Inflammatory macrophage treated with lipopolysaccharide for 4 hours (primary cell): Measurements from ENCODE around the gene GLRX.

Source experiments
- DNase-seq: peaks from one replicate; pipeline ENCODE4 v3.0.0-alpha.2; 2020

Gene GLRX, protein sequence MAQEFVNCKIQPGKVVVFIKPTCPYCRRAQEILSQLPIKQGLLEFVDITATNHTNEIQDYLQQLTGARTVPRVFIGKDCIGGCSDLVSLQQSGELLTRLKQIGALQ

DNA sequence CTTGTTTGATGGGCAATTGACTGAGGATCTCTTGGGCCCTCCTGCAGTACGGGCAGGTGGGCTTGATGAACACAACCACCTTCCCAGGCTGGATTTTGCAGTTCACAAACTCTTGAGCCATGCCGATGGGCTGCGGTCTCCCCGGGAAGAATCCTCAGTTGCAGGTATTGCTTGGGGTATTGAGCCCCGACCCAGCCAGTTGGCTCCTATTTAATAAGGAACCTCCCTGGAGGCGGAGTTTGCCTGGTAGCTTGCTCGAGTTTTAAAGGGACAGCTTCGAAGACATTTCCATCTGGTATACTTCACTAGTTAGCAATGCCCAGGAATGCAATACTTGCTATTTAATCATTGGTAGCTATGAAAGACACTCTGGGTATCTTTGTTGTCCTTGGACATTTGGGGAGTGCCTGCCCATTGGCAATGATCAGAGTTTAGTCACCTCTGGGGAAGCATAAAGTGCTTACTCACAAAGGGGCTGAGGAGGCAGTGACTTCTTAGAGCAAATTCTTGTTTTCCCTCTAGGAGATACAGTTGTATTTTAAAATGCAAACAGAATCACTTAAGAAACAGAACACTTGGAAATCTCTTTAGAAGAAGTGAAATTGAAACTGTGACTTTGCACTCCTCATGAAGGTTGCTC, at the start of gene GLRX:
TSS of gene GLRX (minus strand) at position 185 of the 640 bp plus-strand sequence. CDS start at position 121, 64 bp downstream.
- peak; percentile 81 for DNase-seq

DNA sequence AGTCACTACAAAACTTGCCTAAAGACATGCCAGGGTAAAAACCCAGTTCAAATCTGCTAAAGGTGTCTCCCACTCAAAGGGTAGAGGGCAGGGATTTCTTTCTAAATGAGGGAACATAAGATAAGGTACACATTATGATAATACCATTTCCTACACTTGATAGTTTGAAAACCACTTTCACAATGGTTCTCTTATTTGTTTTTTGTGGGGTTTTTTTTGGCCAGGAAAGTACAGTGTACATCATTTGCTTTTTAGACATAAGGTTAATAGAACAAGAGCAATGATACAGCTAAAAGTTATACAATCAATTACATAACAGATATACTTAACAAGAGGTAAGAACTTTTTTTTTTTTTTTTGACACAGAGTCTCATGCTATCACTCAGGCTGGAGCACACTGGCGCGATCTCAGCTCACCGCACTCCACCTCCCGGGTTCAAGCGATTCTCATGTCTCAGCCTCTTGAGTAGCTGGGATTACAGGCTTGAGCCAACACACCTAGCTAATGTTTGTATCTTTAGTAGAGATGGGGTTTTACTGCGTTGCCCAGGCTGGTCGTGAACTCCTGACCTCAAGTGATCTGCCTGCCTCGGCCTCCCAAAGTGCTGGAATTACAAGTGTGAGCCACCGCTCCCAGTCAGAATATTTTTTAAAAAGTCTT, 48.8 kb upstream of the GLRX start:
- peak; percentile 37 for DNase-seq

DNA sequence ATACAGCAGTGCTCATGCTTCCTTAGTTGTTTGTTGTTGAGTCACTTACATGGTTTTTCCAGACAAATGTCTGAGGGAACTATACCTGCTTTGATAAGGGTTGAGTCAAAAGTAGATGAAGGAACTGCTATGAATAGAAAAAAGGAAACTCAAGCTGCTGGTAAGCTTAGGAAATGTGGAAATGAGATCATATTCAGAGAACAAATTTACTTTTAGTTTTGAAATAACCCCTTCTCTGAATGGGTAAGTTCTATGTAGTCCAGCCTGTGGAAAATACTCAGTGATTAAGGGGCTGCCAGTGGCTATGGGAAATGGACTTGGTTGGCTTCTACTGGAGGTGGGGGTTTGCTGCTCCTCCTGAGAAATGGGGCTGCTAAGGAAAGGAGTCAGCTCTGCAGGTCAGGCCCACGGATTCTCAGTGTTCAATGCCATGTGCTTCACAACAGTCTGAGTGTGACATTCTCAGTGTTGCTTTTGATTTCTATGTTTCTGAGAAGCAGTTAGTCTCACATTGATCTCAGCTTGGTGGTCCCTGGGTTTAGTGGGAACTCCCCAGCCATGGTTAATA, 47.7 kb upstream of the GLRX start:
- DNase-seq: peak; percentile 95

DNA sequence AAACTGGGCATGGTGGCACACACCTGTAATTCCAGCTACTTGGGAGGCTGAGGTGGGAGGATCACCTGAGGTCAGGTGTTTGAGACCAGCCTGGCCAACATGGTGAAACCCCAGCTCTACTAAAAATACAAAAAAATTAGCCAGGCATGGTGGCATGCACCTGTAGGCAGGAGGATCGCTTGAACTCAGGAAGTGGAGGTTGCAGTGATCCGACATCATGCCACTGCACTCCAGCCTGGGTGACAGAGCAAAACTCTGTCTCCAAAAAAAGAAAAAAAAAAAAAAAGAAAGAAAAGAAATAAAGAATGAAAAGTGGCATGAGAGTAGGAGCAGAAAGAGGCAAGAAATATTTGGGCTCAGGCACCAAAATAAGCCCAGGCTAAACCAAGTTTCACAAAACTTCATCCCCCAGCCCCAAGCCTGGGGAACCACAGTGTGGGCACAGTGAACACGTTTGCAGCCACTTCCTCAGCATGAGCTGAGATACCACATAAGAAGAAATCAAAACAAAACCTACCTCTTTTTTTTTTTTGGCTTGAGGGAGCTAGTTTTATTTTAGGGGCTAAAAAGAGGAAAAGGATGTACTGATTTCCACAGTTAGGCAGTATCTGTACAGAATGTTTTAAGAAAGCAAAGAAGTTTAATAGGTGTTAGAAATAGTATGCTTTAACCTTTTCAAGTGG, 46.8 kb upstream of the GLRX start:
- peak; percentile 71 for DNase-seq

DNA sequence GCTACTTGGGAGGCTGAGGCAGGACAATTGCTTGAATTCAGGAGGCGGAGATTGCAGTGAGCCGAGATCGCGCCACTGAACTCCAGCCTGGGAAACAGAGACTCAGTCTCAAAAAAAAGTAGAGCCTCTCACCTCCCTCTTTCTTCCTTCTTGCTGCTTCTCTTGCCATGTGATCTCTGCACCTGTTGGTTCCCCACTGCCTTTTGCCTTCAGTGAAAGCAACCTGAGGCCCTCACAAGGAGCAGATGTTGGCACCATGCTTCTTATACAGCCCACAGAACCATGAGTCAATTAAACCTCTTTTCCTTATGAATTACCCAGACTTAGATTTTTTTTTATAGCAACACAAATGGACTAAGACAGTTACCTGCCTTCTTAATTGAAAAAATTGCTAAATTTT, 45.6 kb upstream of the GLRX start:
- no peak for DNase-seq

DNA sequence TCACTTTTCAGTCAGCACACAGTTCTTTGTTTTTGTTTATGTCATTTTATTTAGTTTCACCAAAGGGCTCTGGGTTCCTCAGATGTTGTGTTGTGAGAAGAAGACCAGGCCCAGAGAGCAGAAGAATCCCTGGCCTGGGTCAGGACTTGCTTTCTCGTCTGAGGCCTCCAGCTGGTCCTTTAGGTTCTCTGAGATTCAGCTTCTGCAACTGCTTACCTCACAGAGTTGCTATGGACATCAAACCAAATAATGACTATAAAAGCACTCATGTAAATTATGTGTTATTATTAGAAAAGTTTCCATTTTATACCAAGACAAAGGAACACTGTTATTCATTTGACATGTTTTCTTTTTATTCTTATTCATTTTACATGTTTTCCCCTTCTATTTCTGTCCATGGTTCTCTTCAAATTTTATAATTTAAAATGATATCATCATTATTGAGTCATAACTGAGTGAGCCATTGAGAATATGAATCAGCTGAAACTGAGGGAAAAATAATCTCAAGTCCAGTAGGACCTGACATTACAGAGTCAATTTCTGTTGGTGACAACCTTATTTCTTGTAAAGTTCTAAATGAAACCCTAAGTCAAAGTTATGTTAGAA, 44.0 kb upstream of the GLRX start:
- peak; percentile 77 for DNase-seq

DNA sequence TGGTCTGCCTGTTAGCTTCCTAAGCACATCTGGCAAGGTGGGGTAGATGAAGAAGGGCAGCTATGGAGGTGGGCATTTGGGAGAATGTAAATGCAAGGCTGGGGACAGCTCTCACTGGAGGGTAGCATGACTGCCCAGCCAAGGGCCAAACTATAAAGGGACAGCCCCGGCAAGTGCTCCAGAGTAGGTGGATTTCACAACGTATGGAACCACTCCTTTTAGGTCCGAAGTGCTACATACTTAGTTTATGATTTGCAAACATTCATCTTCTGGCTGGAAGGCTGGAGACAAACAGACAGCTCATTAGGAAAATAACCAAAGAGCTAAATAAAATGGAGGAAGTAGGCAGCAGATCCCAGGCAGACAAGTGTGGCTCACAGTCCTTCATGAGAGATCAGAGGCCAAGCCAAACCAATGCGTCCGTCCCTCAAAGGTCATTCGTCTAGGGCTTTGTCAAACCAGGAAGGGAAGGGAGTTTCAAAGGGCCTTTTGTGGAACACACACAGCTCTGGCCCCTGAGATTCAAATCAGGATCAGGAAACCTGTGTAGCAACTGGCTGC, 42.5 kb upstream of the GLRX start:
- DNase-seq: peak; percentile 72

DNA sequence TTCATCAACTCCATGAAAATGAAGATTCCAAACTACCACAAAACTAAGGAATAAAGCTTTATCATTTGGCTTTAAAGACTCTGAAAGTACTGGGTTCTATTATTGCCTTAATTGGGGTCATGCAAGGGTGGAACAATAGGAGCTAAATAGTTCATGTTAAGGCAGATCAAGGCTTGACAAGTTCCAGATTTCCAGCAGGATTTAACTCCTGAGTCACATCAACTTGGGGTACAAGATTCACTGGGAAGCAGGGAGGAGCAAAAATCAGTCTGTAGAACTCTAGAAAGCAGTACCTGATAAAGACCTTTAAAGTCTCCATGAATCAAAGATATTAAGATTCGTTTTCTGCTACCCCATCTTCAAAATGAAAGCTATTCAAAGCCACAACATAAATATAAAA, 41.9 kb upstream of the GLRX start:
- DNase-seq: no peak

DNA sequence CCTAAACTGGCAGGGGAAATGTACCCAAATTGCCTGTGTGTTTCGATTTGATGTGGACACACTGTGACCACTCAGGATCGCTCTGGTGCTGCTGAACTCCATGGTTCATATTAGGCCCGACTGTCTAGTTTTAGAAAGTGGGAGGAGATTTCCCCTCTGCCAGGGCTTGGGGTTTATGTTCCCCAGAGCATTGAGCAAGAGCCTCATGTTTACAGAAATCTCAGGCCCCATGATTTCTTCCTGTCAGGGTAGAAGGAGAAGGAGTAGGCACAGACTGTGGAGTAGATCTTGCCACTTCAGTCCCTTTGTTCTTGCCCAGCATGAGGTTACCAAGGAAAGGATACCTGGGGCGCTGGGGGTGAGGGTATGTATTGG, 40.8 kb upstream of the GLRX start:
- peak; percentile 88 for DNase-seq

DNA sequence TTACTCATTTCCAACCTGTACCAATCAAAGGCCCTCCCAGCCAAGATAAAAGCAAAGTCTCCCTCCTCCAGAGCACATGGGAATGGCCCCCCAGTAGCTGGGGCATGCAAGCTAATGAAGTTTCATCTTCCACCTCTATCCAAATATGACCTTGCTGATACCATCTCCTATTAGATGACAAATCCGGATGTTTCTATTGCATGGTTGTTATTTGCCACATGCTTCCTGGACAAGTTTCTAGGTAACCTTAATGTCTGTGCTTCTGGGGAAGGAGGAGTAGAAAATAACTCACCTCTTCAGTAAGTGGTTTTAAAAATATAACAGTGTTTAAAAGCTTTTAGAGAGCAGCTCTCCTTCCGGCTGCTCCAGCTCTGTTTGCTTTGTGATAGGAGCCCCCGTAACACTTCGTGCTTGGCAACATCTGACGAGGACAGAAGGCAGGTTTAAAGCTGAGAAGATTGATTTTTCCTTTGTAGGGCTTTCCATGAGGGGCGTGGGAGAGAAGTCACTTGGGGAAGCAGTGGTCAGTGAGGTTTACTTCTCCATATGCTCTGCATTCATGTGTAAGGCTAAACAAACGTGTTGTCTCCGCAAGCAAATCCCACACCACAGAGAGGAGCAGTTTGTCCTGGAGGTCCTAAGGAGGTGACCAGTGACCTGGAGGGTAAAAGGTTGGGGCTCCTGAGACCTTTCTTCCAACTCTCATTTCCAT, 40.3 kb upstream of the GLRX start:
- peak; percentile 73 for DNase-seq

DNA sequence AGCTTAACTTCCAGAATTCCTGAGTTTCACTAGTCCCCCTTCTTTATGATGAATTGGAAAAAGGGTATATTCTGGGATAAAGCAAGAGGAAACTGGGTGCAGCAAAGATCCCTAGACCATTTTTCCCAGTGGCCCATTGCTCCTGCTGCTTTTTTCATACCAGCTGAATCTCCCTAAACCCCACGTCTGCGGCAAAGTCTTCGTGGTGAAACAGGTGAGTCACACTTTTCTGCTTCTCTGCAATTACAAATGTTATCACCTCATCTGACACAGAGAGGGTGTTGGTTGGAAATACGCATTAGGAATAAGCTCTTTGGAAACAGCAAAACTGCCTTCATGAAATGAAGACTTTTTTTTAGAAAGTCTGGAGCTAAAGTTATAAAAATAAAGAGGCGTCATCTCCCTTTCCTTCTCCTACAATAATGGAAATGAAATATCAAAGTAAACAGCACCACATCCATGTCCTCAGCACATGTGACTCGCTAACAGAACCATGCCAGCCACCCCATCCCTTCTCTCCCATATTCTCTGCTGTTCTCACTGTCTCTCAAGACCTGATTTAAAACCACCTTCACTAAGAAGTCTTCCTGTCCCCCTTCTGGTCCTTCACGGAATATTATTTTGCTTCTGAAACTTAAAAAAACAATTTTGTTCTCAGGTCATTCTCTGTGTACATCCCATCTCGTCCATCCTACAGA, 39.5 kb upstream of the GLRX start:
- peak; percentile 40 for DNase-seq

DNA sequence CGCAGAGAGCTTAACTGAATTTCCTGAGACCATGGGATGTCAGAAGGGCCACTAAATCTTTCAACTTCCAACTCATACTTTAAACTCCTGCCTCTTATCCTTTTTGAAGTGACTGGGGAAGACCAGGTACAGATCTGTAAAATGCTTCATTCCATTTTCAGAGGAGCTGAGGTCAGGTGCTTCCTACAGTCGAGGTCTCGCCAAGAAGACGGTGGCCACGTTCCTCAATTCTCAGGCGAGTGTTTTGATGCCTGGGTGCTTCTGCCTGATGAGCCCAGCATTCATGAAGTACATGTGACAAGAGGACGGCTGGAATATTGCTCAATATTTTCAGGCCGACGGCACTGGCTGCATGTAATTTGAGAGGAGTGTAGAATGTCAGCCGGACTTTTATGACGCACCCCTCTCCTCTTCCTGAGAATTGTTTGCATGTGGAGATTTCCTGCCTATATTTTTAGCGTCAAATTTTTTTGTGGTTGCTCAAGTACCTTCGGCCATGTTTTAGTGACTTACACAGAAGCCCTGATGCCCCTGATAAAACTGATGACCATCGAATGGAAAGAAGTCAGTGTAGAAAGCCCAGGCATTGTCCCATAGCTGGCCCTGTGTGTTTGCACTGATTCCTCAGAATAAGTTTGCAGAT, 38.8 kb upstream of the GLRX start:
- DNase-seq: peak; percentile 95

DNA sequence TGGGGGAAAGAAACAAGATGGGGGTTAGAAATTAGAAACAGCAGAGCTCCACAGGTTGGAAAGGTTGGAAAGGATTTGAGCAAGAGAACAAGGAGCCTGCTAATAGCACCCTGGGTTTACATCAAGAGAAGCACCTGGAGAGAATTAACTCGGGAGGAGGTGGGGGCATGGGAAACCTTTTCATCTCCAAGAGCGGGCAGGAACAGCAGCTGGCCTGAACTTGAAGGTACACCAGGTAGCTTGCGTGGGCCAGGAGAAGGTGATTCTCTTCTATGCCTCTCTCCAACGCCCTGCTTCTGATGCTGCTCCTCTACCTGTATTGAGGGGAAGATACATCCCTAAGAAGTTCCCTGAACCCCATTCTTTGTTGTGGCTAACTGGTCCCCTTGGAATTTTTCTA, 37.1 kb upstream of the GLRX start:
- DNase-seq: no peak

DNA sequence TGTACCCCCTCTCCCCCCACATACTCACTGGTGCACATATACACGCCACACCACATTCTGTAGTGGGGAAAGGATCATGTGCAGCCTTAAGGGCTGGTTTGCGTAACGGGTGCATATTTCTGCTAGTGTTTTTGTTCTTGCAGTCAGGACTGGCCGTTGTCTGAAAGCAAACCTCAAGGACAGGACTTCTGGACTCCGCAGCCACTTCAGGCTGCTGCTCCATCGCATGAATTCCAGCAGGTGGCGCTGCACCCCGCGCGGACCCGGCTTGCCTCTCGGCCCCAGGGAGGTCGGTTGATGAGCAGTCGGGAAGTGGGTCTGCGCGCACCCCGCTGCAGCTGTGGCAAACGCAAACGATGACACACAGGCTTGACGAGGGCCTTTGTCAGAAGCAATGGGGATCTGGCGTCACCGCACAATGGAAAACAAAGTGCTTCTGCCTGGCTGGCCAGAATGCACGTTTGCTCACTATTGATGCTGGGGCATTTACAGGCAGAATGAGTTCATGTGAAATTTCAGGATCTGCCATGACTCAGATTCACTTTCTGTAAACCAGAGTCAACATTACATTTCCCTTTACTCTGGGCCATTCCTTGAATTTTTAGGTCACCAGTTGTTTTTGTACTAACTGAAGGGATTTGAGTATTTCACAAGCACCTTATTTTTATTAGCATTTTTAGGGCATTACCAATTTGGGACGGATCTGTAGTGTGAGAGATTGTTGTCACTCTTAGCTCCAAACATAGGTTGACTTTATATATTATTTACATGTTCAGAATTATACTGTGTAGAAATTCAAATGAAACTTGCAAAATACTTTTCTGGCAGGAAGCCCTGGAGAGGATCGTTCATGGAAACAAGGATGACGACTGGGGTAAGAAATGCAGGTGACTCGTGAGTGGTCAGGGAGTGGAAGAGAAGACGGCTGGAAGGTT, 36.4 kb upstream of the GLRX start:
- peak; percentile 94 for DNase-seq

DNA sequence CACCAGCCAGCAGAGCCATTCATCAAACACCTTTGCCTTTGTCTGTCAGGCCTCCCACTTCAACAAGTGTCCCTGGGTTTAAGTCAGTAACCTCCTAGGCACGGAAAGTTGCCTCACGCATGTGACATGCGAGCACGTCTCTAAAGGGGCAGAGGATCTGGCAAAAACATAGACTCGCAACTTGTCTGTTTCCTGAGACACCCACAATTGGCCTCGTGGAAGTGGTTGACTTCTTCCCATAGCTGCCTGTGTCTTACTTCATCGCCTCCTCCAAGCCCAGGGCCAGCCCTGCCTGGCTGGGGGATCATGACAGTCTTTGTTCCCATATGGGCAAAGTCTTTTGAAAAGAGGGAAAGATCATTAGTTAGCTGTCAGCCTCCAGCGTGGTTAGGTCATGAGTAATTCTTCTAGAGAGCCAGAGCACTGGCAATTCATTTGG, 35.5 kb upstream of the GLRX start:
- peak; percentile 82 for DNase-seq

DNA sequence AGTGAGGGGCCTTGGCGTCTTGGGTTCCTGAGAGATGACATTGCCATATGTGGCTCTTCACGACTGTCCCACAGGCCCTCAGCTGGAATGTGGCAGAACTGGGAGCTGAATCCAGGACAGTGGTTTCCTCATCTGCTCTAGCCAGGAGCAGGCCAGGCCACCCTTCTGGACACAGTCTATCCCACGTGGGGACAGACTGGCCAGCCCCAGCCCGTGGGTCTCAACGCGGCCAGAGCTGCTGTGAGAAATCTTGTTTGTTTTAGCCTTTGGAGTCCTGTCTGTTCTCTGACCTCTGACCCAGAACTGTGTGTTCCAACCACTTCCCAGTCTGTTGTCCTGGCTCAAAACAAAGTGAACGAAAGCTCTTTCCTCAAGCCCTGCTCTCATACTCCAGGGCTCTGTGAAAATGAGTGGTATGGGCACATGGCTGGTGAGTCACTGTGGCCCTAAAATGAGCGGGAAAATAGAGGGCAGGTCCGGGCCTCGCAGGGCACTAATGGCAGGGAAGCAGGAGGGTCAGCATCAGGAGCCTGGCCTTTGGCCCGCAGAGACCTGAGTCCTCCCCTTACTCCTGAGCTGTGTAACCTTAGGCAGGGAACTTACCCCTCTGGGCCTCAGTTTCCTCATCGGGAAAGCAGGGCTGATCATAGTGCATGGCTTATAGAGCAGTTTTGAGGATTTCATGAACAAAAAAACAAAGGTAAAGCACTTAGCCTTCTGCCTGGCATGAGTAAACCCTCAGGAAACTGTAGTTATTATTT, 34.8 kb upstream of the GLRX start:
- no peak for DNase-seq

DNA sequence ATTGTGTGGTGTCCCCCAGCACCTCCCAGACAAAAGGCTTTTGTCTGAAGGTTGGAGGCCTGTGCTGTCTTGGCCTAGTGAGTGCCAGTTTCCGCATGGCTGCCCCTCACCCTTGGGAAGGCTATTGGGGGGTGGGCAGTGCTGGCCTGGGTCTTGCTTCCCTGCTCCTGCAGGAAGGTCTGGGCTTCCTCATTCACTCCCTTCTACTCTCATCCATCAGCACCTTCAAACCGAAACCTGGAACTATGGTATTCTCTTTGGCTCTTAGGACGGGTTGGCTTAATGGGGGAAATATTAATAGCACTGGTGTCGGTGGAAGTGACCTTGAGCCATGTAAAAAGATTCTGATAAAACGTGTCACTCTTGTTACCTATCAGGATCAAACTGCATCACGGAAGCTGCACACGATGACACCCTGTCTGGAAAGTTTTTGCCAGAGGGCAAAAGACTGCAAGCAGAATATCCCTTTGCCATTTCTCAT, 34.0 kb upstream of the GLRX start:
- no peak for DNase-seq

DNA sequence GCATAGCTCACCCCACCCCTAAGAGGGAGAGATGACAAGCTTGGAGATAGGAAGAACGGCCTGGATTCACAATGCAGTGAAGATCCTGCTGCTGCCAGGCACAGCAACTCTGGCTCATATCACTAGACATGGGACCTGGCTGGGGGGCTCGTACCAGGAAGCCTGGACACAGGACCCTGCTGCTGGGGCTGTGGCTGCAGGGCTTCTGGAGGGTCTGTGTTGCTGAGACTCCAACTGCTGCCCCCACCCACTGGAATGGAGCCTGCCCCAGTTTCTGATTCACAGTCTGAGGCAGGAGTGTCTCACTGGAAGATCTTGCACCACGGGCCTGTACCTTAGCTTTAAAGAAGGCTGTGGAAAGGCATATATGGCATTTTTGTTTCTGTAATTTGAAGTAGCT, 31.0 kb upstream of the GLRX start:
- DNase-seq: no peak

DNA sequence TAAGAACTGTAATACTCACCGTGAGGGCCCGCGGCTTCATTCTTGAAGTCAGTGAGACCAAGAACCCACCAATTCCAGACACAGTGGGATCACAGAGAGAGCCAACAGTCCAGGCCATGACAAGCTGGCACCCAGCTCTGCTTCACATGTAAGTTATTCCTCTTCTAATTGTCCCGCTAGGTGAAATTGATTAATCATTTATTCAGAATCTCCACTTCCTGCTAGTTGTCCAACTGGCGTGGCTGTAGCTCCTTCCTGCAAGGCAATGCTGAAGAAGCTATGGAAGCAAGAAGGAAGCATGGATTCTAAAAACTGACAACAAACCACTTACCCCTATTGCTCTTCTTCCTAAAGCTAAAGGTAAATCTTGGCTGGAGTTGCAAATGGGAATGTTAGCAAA, 30.0 kb upstream of the GLRX start:
- no peak for DNase-seq
